IMR-90 (cell line): ENCODE results near the gene CDK5RAP3.

Experiments used
- CTCF ChIP-seq: conservative IDR thresholded peaks from 2 replicates; pipeline ENCODE4 v1.5.1; 2012; ENCODE audit warnings: mild to moderate bottlenecking, low read depth, low read length, improper control_type of control experiment
- FOS ChIP-seq: fragments of 150-350 bp; IDR thresholded peaks from 2 replicates; pipeline ENCODE4 v1.6.1; 2016; ENCODE audit warnings: low read depth, low read length
- RAD21 ChIP-seq: IDR thresholded peaks from 2 replicates; pipeline ENCODE4 v1.6.1; 2012; ENCODE audit warnings: low read length, improper control_type of control experiment
- SMC3 ChIP-seq: fragments of 150-350 bp; IDR thresholded peaks from 2 replicates; pipeline ENCODE4 v1.6.1; 2016; ENCODE audit warnings: low read depth, mild to moderate bottlenecking, antibody characterized with exemption, low read length, moderate library complexity

- TF ChIP-seq RAD21: no peak
- TF ChIP-seq CTCF: no peak
- TF ChIP-seq FOS: no peak
- TF ChIP-seq SMC3: no peak
Observed at GRCh38 chr17:47987240-47987835, 16.4 kb downstream of the CDK5RAP3 start.
